H9 (cell line): ENCODE measurements around the gene SCP2. TPM values are rescaled to one million over a fixed set of nuclear protein-coding genes. Genes with fewer than 3 reads are reported as not detected.

ENCODE experiments used
- DNase-seq: peaks from one replicate; pipeline ENCODE4 v3.0.0-alpha.2; 2017
- H2AFZ ChIP-seq: one replicate; pipeline ENCODE4 v1.6.1; 2013; ENCODE audit warnings: mild to moderate bottlenecking, low read length, control low read depth, moderate library complexity
- H2AK5ac ChIP-seq: 2 replicates; pipeline ENCODE4 v1.6.1; 2013; ENCODE audit warnings: low read length, control low read depth, mixed read lengths; ENCODE audit not compliant: insufficient read length
- H2BK120ac ChIP-seq: one replicate; pipeline ENCODE4 v1.6.1; 2013; ENCODE audit warnings: low read depth, mild to moderate bottlenecking, low read length, control low read depth, inconsistent platforms; ENCODE audit not compliant: poor library complexity, severe bottlenecking
- H2BK12ac ChIP-seq: 2 replicates; pipeline ENCODE4 v1.6.1; 2013; ENCODE audit warnings: low read length, control low read depth, mixed read lengths, low read depth; ENCODE audit not compliant: insufficient read length
- H2BK15ac ChIP-seq: 2 replicates; pipeline ENCODE4 v1.6.1; 2013; ENCODE audit warnings: low read depth, low read length, control low read depth
- H2BK20ac ChIP-seq: one replicate; pipeline ENCODE4 v1.6.1; 2013; ENCODE audit warnings: low read depth, mild to moderate bottlenecking, low read length, control low read depth, inconsistent platforms; ENCODE audit not compliant: poor library complexity, severe bottlenecking
- H2BK5ac ChIP-seq: 2 replicates; pipeline ENCODE4 v1.6.1; 2013; ENCODE audit warnings: low read length, control low read depth, mixed read lengths; ENCODE audit not compliant: insufficient read length
- H3K14ac ChIP-seq: 2 replicates; pipeline ENCODE4 v1.6.1; 2013; ENCODE audit warnings: low read length, control low read depth; ENCODE audit not compliant: insufficient read depth
- H3K18ac ChIP-seq: 2 replicates; pipeline ENCODE4 v1.6.1; 2013; ENCODE audit warnings: low read depth, mild to moderate bottlenecking, mixed read lengths, low read length, control low read depth; ENCODE audit not compliant: insufficient read length
- H3K23ac ChIP-seq: 2 replicates; pipeline ENCODE4 v1.6.1; 2013; ENCODE audit warnings: low read length, control low read depth, mixed read lengths, low read depth; ENCODE audit not compliant: insufficient read length
- H3K23me2 ChIP-seq: 2 replicates; pipeline ENCODE4 v1.6.1; 2013; ENCODE audit warnings: low read depth, mild to moderate bottlenecking, mixed read lengths, low read length, control low read depth; ENCODE audit not compliant: insufficient read length, poor library complexity, severe bottlenecking
- H3K27ac ChIP-seq: 2 replicates; pipeline ENCODE4 v1.5.1; 2013; ENCODE audit warnings: low read length, control low read depth, mixed read lengths, low read depth; ENCODE audit not compliant: insufficient read length
- H3K27me3 ChIP-seq: 2 replicates; pipeline ENCODE4 v1.6.1; 2013; ENCODE audit warnings: low read length, control low read depth, inconsistent platforms; ENCODE audit not compliant: insufficient read depth
- H3K4ac ChIP-seq: 2 replicates; pipeline ENCODE4 v1.6.1; 2013; ENCODE audit warnings: low read depth, mild to moderate bottlenecking, control low read depth, inconsistent platforms, low read length, moderate library complexity
- H3K4me1 ChIP-seq: 2 replicates; pipeline ENCODE4 v1.6.1; 2013; ENCODE audit warnings: low read length, control low read depth, inconsistent platforms; ENCODE audit not compliant: insufficient read depth
- H3K4me2 ChIP-seq: 2 replicates; pipeline ENCODE4 v1.6.1; 2013; ENCODE audit warnings: low read length, control low read depth, mixed read lengths; ENCODE audit not compliant: insufficient read length, insufficient read depth
- H3K56ac ChIP-seq: 2 replicates; pipeline ENCODE4 v1.6.1; 2013; ENCODE audit warnings: low read depth, mild to moderate bottlenecking, mixed read lengths, low read length, control low read depth; ENCODE audit not compliant: insufficient read length
- H3K79me1 ChIP-seq: 2 replicates; pipeline ENCODE4 v1.6.1; 2013; ENCODE audit warnings: low read depth, mild to moderate bottlenecking, moderate library complexity, low read length, control low read depth, inconsistent platforms; ENCODE audit not compliant: insufficient read depth, poor library complexity, severe bottlenecking
- H3K79me2 ChIP-seq: 2 replicates; pipeline ENCODE4 v1.6.1; 2013; ENCODE audit warnings: low read length, control low read depth, inconsistent platforms; ENCODE audit not compliant: insufficient read depth
- H3K9ac ChIP-seq: 2 replicates; pipeline ENCODE4 v1.6.1; 2013; ENCODE audit warnings: low read length, control low read depth, mixed read lengths; ENCODE audit not compliant: insufficient read length; ENCODE audit errors: extremely low read depth
- H3K9me3 ChIP-seq: one replicate; pipeline ENCODE4 v1.6.1; 2013; ENCODE audit warnings: low read depth, low read length, inconsistent platforms; ENCODE audit not compliant: control insufficient read depth
- H3T11ph ChIP-seq: one replicate; pipeline ENCODE4 v1.6.1; 2013; ENCODE audit warnings: mild to moderate bottlenecking, low read length, control low read depth, inconsistent platforms
- H4K20me1 ChIP-seq: one replicate; pipeline ENCODE4 v1.6.1; 2013; ENCODE audit not compliant: control insufficient read depth, insufficient read length, insufficient read depth
- H4K5ac ChIP-seq: 2 replicates; pipeline ENCODE4 v1.6.1; 2013; ENCODE audit warnings: low read depth, mild to moderate bottlenecking, mixed read lengths, low read length, control low read depth; ENCODE audit not compliant: insufficient read length
- H4K8ac ChIP-seq: replicated peaks from 2 replicates; pipeline ENCODE4 v1.6.1; 2013; ENCODE audit warnings: low read length, control low read depth, mixed read lengths, low read depth; ENCODE audit not compliant: insufficient read length
- H4K91ac ChIP-seq: 2 replicates; pipeline ENCODE4 v1.6.1; 2013; ENCODE audit warnings: low read depth, mild to moderate bottlenecking, moderate library complexity, mixed read lengths, low read length, control low read depth; ENCODE audit not compliant: insufficient read length
- H3K27ac Mint-ChIP-seq, 3 experiments: 2 replicates in 2 of 3; 3 replicates in 1 of 3; pipeline ENCODE4 v1.8.0; 2020 to 2021; ENCODE audit warnings: mixed read lengths in 3 of 3, mild to moderate bottlenecking in 1 of 3, moderate library complexity in 1 of 3
- H3K27me3 Mint-ChIP-seq: 2 replicates; pipeline ENCODE4 v1.8.0; 2021; ENCODE audit warnings: low read depth, mild to moderate bottlenecking, moderate library complexity, mixed read lengths
- H3K36me3 Mint-ChIP-seq, 3 experiments: 2 replicates in 2 of 3; 3 replicates in 1 of 3; pipeline ENCODE4 v1.8.0; 2020 to 2021; ENCODE audit warnings: low read depth in 3 of 3, mixed read lengths in 3 of 3; ENCODE audit not compliant: insufficient read depth in 1 of 3
- H3K4me1 Mint-ChIP-seq, 2 experiments: 2 replicates each; pipeline ENCODE4 v1.8.0; 2020; ENCODE audit warnings: mixed read lengths in 2 of 2
- H3K4me3 Mint-ChIP-seq, 2 experiments: 2 replicates in 1 of 2; 3 replicates in 1 of 2; pipeline ENCODE4 v1.8.0; 2020 to 2021; ENCODE audit warnings: mild to moderate bottlenecking in 2 of 2, mixed read lengths in 2 of 2, moderate library complexity in 1 of 2
- H3K9me3 Mint-ChIP-seq, 2 experiments: 2 replicates in 1 of 2; 3 replicates in 1 of 2; pipeline ENCODE4 v1.8.0; 2020; ENCODE audit warnings: mild to moderate bottlenecking in 2 of 2, mixed read lengths in 2 of 2, moderate library complexity in 1 of 2
- CTCF ChIP-seq: fragments of 200-600 bp; sonication (generic); conservative IDR thresholded peaks from 3 replicates; pipeline ENCODE4 v1.8.0; 2021; ENCODE audit warnings: antibody characterized with exemption, mild to moderate bottlenecking
- WGBS: extraction: QIAGEN DNeasy Blood & Tissue Kit; methylation state at CpG from one replicate; pipeline ENCODE4 v1.1.7; 2013; ENCODE audit warnings: missing lambda C conversion rate, low lambda C conversion rate, mixed read lengths; ENCODE audit not compliant: insufficient read length; ENCODE audit errors: extremely low coverage; 5-methylcytosine and 5-hydroxymethylcytosine counted together
- total RNA-seq: library from RNA; stranded (reverse); gene quantifications from 2 replicates; pipeline ENCODE4 v1.2.1, GENCODE V29; 2021

Gene SCP2
- total RNA-seq, 1 experiment from 2014 or later, result 48.8 TPM

- Histone ChIP-seq H2BK5ac (no peak overlapping the region), H3K18ac (no peak overlapping the region), H3K27me3 (no peaks in the 10 kb centered on the region), H4K5ac (no peak overlapping the region), H3K23me2 (no peaks in the 10 kb centered on the region), H3K27ac (no peak overlapping the region), H3K9ac (no peak overlapping the region), H2BK15ac (no peak overlapping the region), H3T11ph (no peak overlapping the region), H3K4me1 (no peaks in the 10 kb centered on the region), H3K56ac (no peak overlapping the region), H2BK120ac (no peak overlapping the region), H4K20me1 (no peaks in the 10 kb centered on the region), H2BK20ac (no peak overlapping the region), H3K14ac (no peak overlapping the region), H4K8ac (no peak overlapping the region), H3K79me1 (no peaks in the 10 kb centered on the region), H2AK5ac (no peak overlapping the region), H2AFZ (no peak overlapping the region), H4K91ac (no peak overlapping the region), H2BK12ac (no peak overlapping the region), H3K4ac (no peak overlapping the region), H3K79me2 (no peaks in the 10 kb centered on the region), H3K9me3 (no peaks in the 10 kb centered on the region), H3K4me2 (no peak overlapping the region), H3K23ac (no peak overlapping the region)
- no peak for DNase-seq
- no CpG with 5 or more reads among the region's 3 CpGs for WGBS
- Mint-ChIP-seq H3K4me3 (no peak overlapping the region), H3K36me3 (no peaks in the 10 kb centered on the region), H3K27me3 (no peaks in the 10 kb centered on the region; the same call in none of the 2 replicates), H3K4me1 (peaks cover 0 to 3% of the 10 kb centered on the region in 2 experiments; a peak in 1 of 4 replicates), H3K27ac (no peak overlapping the region), H3K9me3 (no peaks in the 10 kb centered on the region)
- TF ChIP-seq CTCF, result no peak
These were observed 16.9 kb downstream of the SCP2 start for GRCh38 chr1:52943876-52944416.
